H1 (cell line): ENCODE data around the gene SSTR4. TPM values are rescaled to one million over a fixed set of nuclear protein-coding genes. Genes with fewer than 3 reads are reported as not detected.

ENCODE experiments used
- CTCF ChIA-PET: fragments of 300-600 bp; sonication (Branson Sonifier 250); formaldehyde crosslinking; loops from one replicate; lab custom pipeline; 2021; ENCODE audit not compliant: partially characterized antibody; lab: Charles Lee
- POLR2A ChIA-PET: fragments of 300-600 bp; sonication (Branson Sonifier 250); formaldehyde crosslinking; loops from one replicate; lab custom pipeline; 2021; ENCODE audit warnings: inconsistent platforms; ENCODE audit not compliant: partially characterized antibody; lab: Charles Lee
- DNase-seq, 2 experiments: peaks; one replicate each; pipeline versions ENCODE4 v3.0.0 to v3.0.0-alpha.2; 2010 to 2022; ENCODE audit warnings: low spot score in 2 of 2, low read depth in 1 of 2, mixed read lengths in 1 of 2
- FAIRE-seq: peaks from 2 replicates; lab custom pipeline; 2011; peaks lifted over from hg19 to GRCh38; lab: Jason Lieb, UNC
- H2AFZ ChIP-seq: 2 replicates; pipeline ENCODE4 v1.8.1; 2012; ENCODE audit warnings: low read length, inconsistent platforms
- H2AK5ac ChIP-seq: 2 replicates; pipeline ENCODE4 v1.6.1; 2013; ENCODE audit warnings: low read depth, low read length
- H2BK120ac ChIP-seq: replicated peaks from 2 replicates; pipeline ENCODE3; 2013; ENCODE audit warnings: low read depth, low read length, inconsistent platforms
- H2BK12ac ChIP-seq: 2 replicates; pipeline ENCODE4 v1.6.1; 2013; ENCODE audit warnings: low read depth, low read length
- H2BK15ac ChIP-seq: 2 replicates; pipeline ENCODE4 v1.6.1; 2013; ENCODE audit warnings: low read length
- H2BK20ac ChIP-seq: 2 replicates; pipeline ENCODE4 v1.6.1; 2013; ENCODE audit warnings: low read length
- H2BK5ac ChIP-seq: 2 replicates; pipeline ENCODE4 v1.6.1; 2013; ENCODE audit warnings: low read depth, low read length
- H3K14ac ChIP-seq: 2 replicates; pipeline ENCODE4 v1.6.1; 2013; ENCODE audit warnings: inconsistent platforms; ENCODE audit not compliant: insufficient read length
- H3K18ac ChIP-seq: 2 replicates; pipeline ENCODE4 v1.6.1; 2013; ENCODE audit warnings: low read length; ENCODE audit errors: extremely low read depth
- H3K23ac ChIP-seq: 2 replicates; pipeline ENCODE4 v1.6.1; 2013; ENCODE audit warnings: inconsistent platforms; ENCODE audit not compliant: insufficient read length
- H3K23me2 ChIP-seq: 2 replicates; pipeline ENCODE4 v1.6.1; 2013; ENCODE audit warnings: low read depth, low read length
- H3K27ac ChIP-seq: 2 replicates; pipeline ENCODE4 v1.6.1; 2011; ENCODE audit warnings: low read depth, low read length, inconsistent platforms
- H3K27me3 ChIP-seq, 4 experiments: replicated peaks in 1 of 4; 1 replicate in 1 of 4; 2 replicates in 3 of 4; pipeline versions ENCODE4 v1.6.1 to v1.8.1; 2011 to 2013; ENCODE audit warnings: low read length in 3 of 4, mild to moderate bottlenecking in 3 of 4, inconsistent platforms in 2 of 4, mixed read lengths in 2 of 4, moderate library complexity in 1 of 4; ENCODE audit not compliant: control insufficient read depth in 3 of 4, insufficient read depth in 3 of 4; ENCODE audit errors: extremely low read depth in 1 of 4
- H3K36me3 ChIP-seq, 4 experiments: 2 replicates each; pipeline versions ENCODE4 v1.6.1 to v1.8.1; 2011 to 2013; ENCODE audit warnings: mild to moderate bottlenecking in 4 of 4, low read length in 3 of 4, moderate library complexity in 2 of 4, control low read depth in 1 of 4, inconsistent platforms in 1 of 4; ENCODE audit not compliant: insufficient read depth in 4 of 4, control insufficient read depth in 2 of 4
- H3K4ac ChIP-seq: replicated peaks from 2 replicates; pipeline ENCODE3; 2013; ENCODE audit warnings: low read length, low read depth, mixed read lengths, inconsistent platforms; ENCODE audit not compliant: insufficient read length
- H3K4me1 ChIP-seq, 4 experiments: replicated peaks in 1 of 4; 1 replicate in 1 of 4; 2 replicates in 3 of 4; pipeline versions ENCODE4 v1.6.1 to v1.8.1; 2011 to 2013; ENCODE audit warnings: low read length in 3 of 4, inconsistent platforms in 2 of 4, mixed read lengths in 1 of 4; ENCODE audit not compliant: insufficient read depth in 4 of 4, control insufficient read depth in 3 of 4
- H3K4me2 ChIP-seq, 2 experiments: 2 replicates each; pipeline versions ENCODE4 v1.6.1 to v1.8.1; 2011 to 2013; ENCODE audit warnings: low read depth in 2 of 2, low read length in 2 of 2, control low read depth in 1 of 2, inconsistent platforms in 1 of 2, mild to moderate bottlenecking in 1 of 2; ENCODE audit not compliant: insufficient read depth in 1 of 2
- H3K4me3 ChIP-seq, 4 experiments: fragments of 200-600, 300-600 bp in 1 of 4; sonication (generic), shearing (Covaris generic), sonication (Bioruptor Twin) in 1 of 4; 2 replicates each; pipeline versions ENCODE4 v1.5.1 to v1.8.1; 2011 to 2016; ENCODE audit warnings: low read length in 4 of 4, low read depth in 3 of 4, control low read depth in 2 of 4, inconsistent platforms in 2 of 4, mild to moderate bottlenecking in 2 of 4, mixed read lengths in 1 of 4, moderate library complexity in 1 of 4; ENCODE audit not compliant: insufficient read depth in 2 of 4; ENCODE audit errors: extremely low read depth in 1 of 4
- H3K56ac ChIP-seq: replicated peaks from 2 replicates; pipeline ENCODE3; 2013; ENCODE audit warnings: low read depth, mild to moderate bottlenecking, mixed read lengths, low read length, inconsistent platforms; ENCODE audit not compliant: insufficient read length
- H3K79me1 ChIP-seq: 2 replicates; pipeline ENCODE4 v1.6.1; 2013; ENCODE audit warnings: low read depth, low read length, control low read depth
- H3K79me2 ChIP-seq, 2 experiments: 2 replicates each; pipeline versions ENCODE4 v1.6.1 to v1.8.1; 2012 to 2013; ENCODE audit warnings: low read length in 2 of 2, mild to moderate bottlenecking in 2 of 2, inconsistent platforms in 1 of 2; ENCODE audit not compliant: insufficient read depth in 2 of 2, control insufficient read depth in 1 of 2
- H3K9ac ChIP-seq, 4 experiments: replicated peaks in 1 of 4; 1 replicate in 1 of 4; 2 replicates in 3 of 4; pipeline versions ENCODE4 v1.6.1 to v1.8.1; 2011 to 2013; ENCODE audit warnings: low read depth in 3 of 4, low read length in 3 of 4, control low read depth in 2 of 4, mild to moderate bottlenecking in 2 of 4, moderate library complexity in 2 of 4, inconsistent platforms in 1 of 4; ENCODE audit errors: extremely low read depth in 1 of 4
- H3K9me3 ChIP-seq, 2 experiments: 2 replicates each; pipeline versions ENCODE4 v1.6.1 to v1.8.1; 2012 to 2013; ENCODE audit warnings: mild to moderate bottlenecking in 2 of 2, moderate library complexity in 2 of 2, control low read depth in 1 of 2, inconsistent platforms in 1 of 2, low read depth in 1 of 2, low read length in 1 of 2, mixed read lengths in 1 of 2; ENCODE audit not compliant: insufficient read depth in 2 of 2
- H4K20me1 ChIP-seq, 2 experiments: replicated peaks in 1 of 2; 2 replicates each; pipeline versions ENCODE3 to v1.8.1; 2011 to 2013; ENCODE audit warnings: inconsistent platforms in 2 of 2, low read length in 2 of 2, mild to moderate bottlenecking in 1 of 2; ENCODE audit not compliant: insufficient read depth in 2 of 2, control insufficient read depth in 1 of 2
- H4K5ac ChIP-seq: 2 replicates; pipeline ENCODE4 v1.6.1; 2013; ENCODE audit warnings: low read length, low read depth, mixed read lengths, inconsistent platforms; ENCODE audit not compliant: insufficient read length
- H4K8ac ChIP-seq: 2 replicates; pipeline ENCODE4 v1.8.0; 2013; ENCODE audit warnings: mild to moderate bottlenecking, moderate library complexity, low read length, inconsistent platforms; ENCODE audit not compliant: insufficient read depth; ENCODE audit errors: extremely low read depth
- H4K91ac ChIP-seq: replicated peaks from 2 replicates; pipeline ENCODE3; 2013; ENCODE audit warnings: low read length, mixed read lengths, inconsistent platforms; ENCODE audit not compliant: insufficient read length
- ASH2L ChIP-seq: fragments of 200-600, 300-600 bp; sonication (generic); IDR thresholded peaks from one replicate; pipeline ENCODE4 v1.7.1; 2017; ENCODE audit warnings: low read length
- FOSL1 ChIP-seq: IDR thresholded peaks from 2 replicates; pipeline ENCODE4 v1.6.1; 2011; ENCODE audit warnings: mild to moderate bottlenecking, low read depth, low read length, moderate library complexity; ENCODE audit not compliant: insufficient read depth
- HDAC6 ChIP-seq: IDR thresholded peaks from one replicate; pipeline ENCODE4 v1.7.1; 2012; ENCODE audit warnings: low read depth, mild to moderate bottlenecking, inconsistent platforms, low read length, moderate library complexity
- SAP30 ChIP-seq: fragments of 300-600 bp; sonication (generic); IDR thresholded peaks from 2 replicates; pipeline ENCODE4 v1.7.1; 2012; ENCODE audit warnings: low read length, moderate library complexity, mild to moderate bottlenecking, inconsistent platforms; ENCODE audit not compliant: insufficient read depth, insufficient replicate concordance
- SUZ12 ChIP-seq: fragments of 200-600 bp; sonication (generic); IDR thresholded peaks from 2 replicates; pipeline ENCODE4 v1.6.1; 2012; ENCODE audit warnings: mild to moderate bottlenecking, inconsistent platforms, low read length, moderate library complexity, mixed read lengths
- ZNF274 ChIP-seq: IDR thresholded peaks from 2 replicates; pipeline ENCODE4 v1.7.0; 2012; ENCODE audit warnings: low read length, borderline replicate concordance; ENCODE audit errors: extremely low read depth
- WGBS, 2 experiments: shearing (Covaris generic) in 1 of 2; methylation state at CpG; one replicate each; pipeline versions ENCODE4 v1.1.6 to v1.1.7; 2013 to 2015; ENCODE audit warnings: low lambda C conversion rate in 2 of 2, mixed read lengths in 2 of 2, inconsistent platforms in 1 of 2, low coverage in 1 of 2, missing lambda C conversion rate in 1 of 2; ENCODE audit not compliant: insufficient replicate concordance in 2 of 2, insufficient coverage in 1 of 2, insufficient read length in 1 of 2; ENCODE audit errors: extremely low coverage in 1 of 2, missing lambda C conversion rate in 1 of 2; 5-methylcytosine and 5-hydroxymethylcytosine counted together
- polyA plus RNA-seq, 7 experiments: library from polyadenylated mRNA; depleted of rRNA in 3 of 7; stranded (reverse) in 5 of 7; unstranded in 2 of 7; fragments of >200 nt in 5 of 7; fragments of 200-250 nt in 2 of 7; gene quantifications; 1 replicate in 5 of 7; 2 replicates in 1 of 7; 4 replicates in 1 of 7; pipeline versions ENCODE4 v1.2.1 to v1.2.3, GENCODE V29; 2011 to 2013; ENCODE audit warnings: missing spikeins in 2 of 7, mixed read lengths in 2 of 7
- total RNA-seq: library from RNA; stranded (reverse); fragmentation: NEBNext Ultra II Directional; extraction: Animal tissue kit (Norgen Biotek cat#: 25700); gene quantifications from 2 replicates; pipeline ENCODE4 v1.2.1, GENCODE V29; 2021
- TF ChIP-seq, protein P1 (sequence below): IDR thresholded peaks from 2 replicates; pipeline ENCODE4 v1.6.1; 2011; ENCODE audit warnings: low read depth, mild to moderate bottlenecking, low read length; ENCODE audit not compliant: insufficient read depth

SSTR4 gene
- total and polyA plus RNA-seq, 2 of the 8 experiments (the other 6 are each of a cell fraction or from before 2014, with no cell fraction given): 0.05 TPM; not detected in 1

DNA sequence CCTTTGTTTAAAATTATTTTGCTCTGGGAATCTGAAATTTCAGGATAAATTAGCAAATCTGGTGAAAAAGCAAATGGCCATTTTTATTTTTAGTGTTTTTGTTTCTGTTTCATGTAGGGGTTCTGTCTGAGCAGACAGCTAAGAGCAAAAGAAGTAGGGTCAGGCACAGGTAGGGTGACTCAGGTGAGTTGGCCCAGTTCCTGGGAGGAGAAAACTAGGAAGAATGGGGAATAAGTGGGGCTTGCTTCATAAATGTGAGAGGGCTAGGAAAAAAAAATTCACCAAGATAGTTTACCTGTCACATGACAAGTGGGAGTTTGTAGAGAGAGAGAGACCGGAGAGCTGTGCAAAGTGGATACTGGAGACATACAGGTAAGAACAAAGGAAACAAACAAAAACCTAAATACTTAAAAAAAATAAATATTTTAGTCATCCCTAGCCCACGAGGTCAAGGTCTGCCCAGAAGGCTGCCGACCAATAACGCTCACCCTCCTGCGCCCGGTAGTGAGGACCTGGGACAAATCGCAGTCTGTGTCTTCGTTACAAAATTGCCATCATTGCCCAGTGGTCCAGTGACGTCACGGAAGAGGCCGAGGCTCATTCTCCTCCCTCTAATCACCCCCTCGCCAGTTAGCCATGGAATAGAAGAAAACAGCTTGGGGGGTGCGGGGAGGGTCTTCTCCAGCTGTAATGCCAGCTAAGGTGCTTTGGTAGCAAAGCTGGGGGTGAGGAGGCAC, 12.1 kb downstream of the SSTR4 start:
- FAIRE-seq: no peak
- no peak overlapping the region for H3K23ac ChIP-seq
- TF ChIP-seq SAP30 (no peak), ZNF274 (no peak), SUZ12 (no peak), FOSL1 (no peak), ASH2L (no peak), HDAC6 (no peak)
- TF ChIP-seq, protein P1, sequence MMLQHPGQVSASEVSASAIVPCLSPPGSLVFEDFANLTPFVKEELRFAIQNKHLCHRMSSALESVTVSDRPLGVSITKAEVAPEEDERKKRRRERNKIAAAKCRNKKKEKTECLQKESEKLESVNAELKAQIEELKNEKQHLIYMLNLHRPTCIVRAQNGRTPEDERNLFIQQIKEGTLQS: no peak

More for the DNA sequence above, 12.1 kb downstream of the SSTR4 start:
- Histone ChIP-seq H4K8ac (peak overlapping the region; percentile 41; the same call in 1 of the 2 replicates), H3K4me2 (peak overlapping the region; percentile 70 to 98; a peak in 2 of 4 replicates), H2BK20ac (no peak overlapping the region), H3K9me3 (no peaks in the 10 kb centered on the region), H3K14ac (no peak overlapping the region), H3K56ac (no peak overlapping the region), H2BK120ac (no peak overlapping the region), H3K4ac (no peak overlapping the region), H2AK5ac (no peak overlapping the region), H3K36me3 (no peaks in the 10 kb centered on the region), H2BK5ac (no peak overlapping the region), H3K23me2 (peaks cover 28% of the 10 kb centered on the region), H3K9ac (no peak overlapping the region), H3K27ac (no peak overlapping the region), H4K5ac (no peak overlapping the region), H3K79me1 (no peaks in the 10 kb centered on the region), H3K27me3 (peaks cover 31 to 61% (median 52%) of the 10 kb centered on the region in 4 experiments), H3K79me2 (no peaks in the 10 kb centered on the region), H3K4me1 (peaks cover 6 to 15% (median 12%) of the 10 kb centered on the region in 4 experiments), H4K20me1 (peaks cover 0 to 5% of the 10 kb centered on the region in 2 experiments), H3K18ac (peak overlapping the region; percentile 48; the same call in 1 of the 2 replicates), H4K91ac (no peak overlapping the region), H2BK12ac (no peak overlapping the region), H3K4me3 (peak overlapping the region in 3 of 4 experiments; percentile 10 to 66 (median 23); a peak in 3 of 8 replicates), H2BK15ac (no peak overlapping the region), H2AFZ (no peak overlapping the region)
- WGBS, 2 experiments: 75% methylated on average over 13 of the region's 13 CpGs; no CpG with 5 or more reads in 1 of the 2 experiments
- DNase-seq: no peak
- ChIA-PET POLR2A (no interaction called here), CTCF (interaction anchor here (0.6 to 5.0 kb wide), 7 partner anchors 17 to 1352 kb away, joined by 3 to 90 read pairs (median 4); no protein-coding TSS in a partner anchor)
